ENCODE data around the gene ZC3H11A. TPM values are rescaled to one million over a fixed set of nuclear protein-coding genes. Genes with fewer than 3 reads are reported as not detected.

Gene ZC3H11A
- total RNA-seq, 1 experiment from 2014 or later, result 82.6 TPM

DNA sequence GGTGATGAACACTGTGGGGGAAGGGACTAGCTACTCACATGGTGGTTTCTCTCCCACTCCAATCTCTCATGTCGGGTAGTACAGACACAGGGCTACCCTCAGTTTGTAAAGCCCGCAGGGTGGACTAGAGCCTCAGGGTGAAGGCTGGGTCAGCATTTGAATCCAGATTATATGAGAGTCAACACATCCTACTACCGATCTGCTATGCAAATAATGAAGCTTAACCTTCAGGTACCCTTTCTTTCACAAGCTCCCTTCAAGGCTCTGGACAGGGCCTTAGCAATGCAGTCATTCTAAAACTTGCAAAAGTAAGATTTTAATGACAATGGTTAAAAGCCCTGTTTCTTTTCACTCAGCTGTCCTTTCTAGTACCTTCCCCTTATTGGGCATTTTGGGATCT lies 5.5 kb upstream of the ZC3H11A start:
- TF ChIP-seq CBX3 (IDR thresholded peaks at IDR 0.05; ENCODE audit: low read depth) (no peak), YY1 (IDR thresholded peaks at IDR 0.05; ENCODE audit: extremely low read depth, insufficient replicate concordance, low read depth, low read length) (no peak), RAD21 (IDR thresholded peaks at IDR 0.05; ENCODE audit: low read depth) (no peak), FOSL1 (IDR thresholded peaks at IDR 0.05; ENCODE audit: low read depth) (no peak), POLR2AphosphoS5 (IDR thresholded peaks at IDR 0.05; ENCODE audit: low read depth, low read length) (no peak), SIN3A (IDR thresholded peaks at IDR 0.05; ENCODE audit: low read depth) (no peak), SRF (IDR thresholded peaks at IDR 0.05; ENCODE audit: low read depth) (no peak), SP1 (IDR thresholded peaks at IDR 0.05; ENCODE audit: low read depth) (no peak), POLR2A (IDR thresholded peaks at IDR 0.05; ENCODE audit: borderline replicate concordance, extremely low read depth, insufficient read depth, insufficient read length) (no peak)
- TF ChIP-seq, protein P1, sequence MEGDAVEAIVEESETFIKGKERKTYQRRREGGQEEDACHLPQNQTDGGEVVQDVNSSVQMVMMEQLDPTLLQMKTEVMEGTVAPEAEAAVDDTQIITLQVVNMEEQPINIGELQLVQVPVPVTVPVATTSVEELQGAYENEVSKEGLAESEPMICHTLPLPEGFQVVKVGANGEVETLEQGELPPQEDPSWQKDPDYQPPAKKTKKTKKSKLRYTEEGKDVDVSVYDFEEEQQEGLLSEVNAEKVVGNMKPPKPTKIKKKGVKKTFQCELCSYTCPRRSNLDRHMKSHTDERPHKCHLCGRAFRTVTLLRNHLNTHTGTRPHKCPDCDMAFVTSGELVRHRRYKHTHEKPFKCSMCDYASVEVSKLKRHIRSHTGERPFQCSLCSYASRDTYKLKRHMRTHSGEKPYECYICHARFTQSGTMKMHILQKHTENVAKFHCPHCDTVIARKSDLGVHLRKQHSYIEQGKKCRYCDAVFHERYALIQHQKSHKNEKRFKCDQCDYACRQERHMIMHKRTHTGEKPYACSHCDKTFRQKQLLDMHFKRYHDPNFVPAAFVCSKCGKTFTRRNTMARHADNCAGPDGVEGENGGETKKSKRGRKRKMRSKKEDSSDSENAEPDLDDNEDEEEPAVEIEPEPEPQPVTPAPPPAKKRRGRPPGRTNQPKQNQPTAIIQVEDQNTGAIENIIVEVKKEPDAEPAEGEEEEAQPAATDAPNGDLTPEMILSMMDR (IDR thresholded peaks at IDR 0.05 in 2 of 3, conservative IDR thresholded peaks at IDR 0.05 in 1 of 3; ENCODE audit: borderline replicate concordance in 1 of 3, insufficient read depth in 1 of 3, low read depth in 2 of 3, low read length in 2 of 3), result no peak
- no peaks in the 10 kb centered on the region for H3K9me2 ChIP-seq (ENCODE audit: insufficient read depth)
- no peak overlapping the region for H3K27ac ChIP-seq (ENCODE audit: low read depth, low read length)
- BruUV-seq (replicated peaks), result no TSS peak
- no peaks in the 10 kb centered on the region for H4K20me1 ChIP-seq (ENCODE audit: insufficient read depth)
- DNase-seq (ENCODE audit: low read depth, low spot score) (no peak), ATAC-seq (no peak)
- no peak overlapping the region for H3K9ac ChIP-seq (ENCODE audit: low read length)
- ChIA-PET RAD21 (ENCODE audit: low non-redundant PET in 1 of 2, low total read pairs in 2 of 2, uncharacterized antibody in 2 of 2, unreplicated experiment in 2 of 2) (no interaction called here), POLR2A (no interaction called here), CTCF (no interaction called here)
- no peak overlapping the region for H3K4me2 ChIP-seq (ENCODE audit: low read length)
- intact Hi-C loops (cut with micrococcal nuclease), result no loop called here
- no peak overlapping the region for H2AFZ ChIP-seq (ENCODE audit: low read depth, low read length, poor library complexity, severe bottlenecking)
- H3K4me3 ChIP-seq (replicated peaks in 1 of 2; ENCODE audit: low read depth in 1 of 2, low read length in 2 of 2), result no peak overlapping the region
- H3K36me3 ChIP-seq (ENCODE audit: control insufficient read depth in 1 of 2, insufficient read depth in 2 of 2, low read length in 2 of 2), result no peaks in the 10 kb centered on the region
- no peaks in the 10 kb centered on the region for H3K27me3 ChIP-seq (ENCODE audit: insufficient read depth, low read length)
- no peaks in the 10 kb centered on the region for H3K9me3 ChIP-seq (ENCODE audit: control insufficient read depth in 1 of 2, insufficient read depth in 1 of 2, low read depth in 1 of 2, low read length in 2 of 2)
- H3K79me2 ChIP-seq (ENCODE audit: insufficient read depth, low read length), result no peaks in the 10 kb centered on the region
- H3K4me1 ChIP-seq (ENCODE audit: control insufficient read depth in 1 of 2, insufficient read depth in 2 of 2, low read length in 2 of 2), result peaks cover 5 to 31% of the 10 kb centered on the region in 2 experiments

DNA sequence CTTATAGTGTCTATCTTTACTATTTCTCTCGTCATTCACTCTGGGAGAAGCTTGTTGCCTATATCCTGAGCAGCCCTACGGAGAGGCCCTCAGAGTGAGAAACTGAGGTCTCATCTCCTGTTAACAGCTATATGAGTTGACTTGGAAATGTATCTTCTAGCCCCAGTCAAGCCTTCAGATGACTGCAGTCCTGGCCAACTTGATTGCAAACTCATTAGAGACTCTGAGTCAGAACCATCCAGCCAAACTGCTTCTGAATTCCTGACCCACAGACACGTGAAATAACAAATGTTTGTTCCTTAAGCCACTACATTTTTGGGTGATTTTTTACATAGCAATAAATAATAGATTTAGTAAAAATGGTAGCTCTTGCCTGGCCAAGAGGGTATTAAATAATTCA lies 3.9 kb upstream of the ZC3H11A start:
- no peak for TF ChIP-seq SRF (IDR thresholded peaks at IDR 0.05; ENCODE audit: low read depth)
- peak overlapping the region; percentile 7 for H2AFZ ChIP-seq (ENCODE audit: low read depth, low read length, poor library complexity, severe bottlenecking)
- no TSS peak for BruUV-seq (replicated peaks)
- H3K9me2 ChIP-seq (ENCODE audit: insufficient read depth), result no peaks in the 10 kb centered on the region
- ATAC-seq, result no peak
- no peaks in the 10 kb centered on the region for H3K9me3 ChIP-seq (ENCODE audit: control insufficient read depth in 1 of 2, insufficient read depth in 1 of 2, low read depth in 1 of 2, low read length in 2 of 2)
- H3K4me2 ChIP-seq (ENCODE audit: low read length), result no peak overlapping the region
- intact Hi-C loops (cut with micrococcal nuclease), result no loop called here
- ChIA-PET POLR2A (interaction anchor here (0.5 kb wide), 1 partner anchor 8 kb away, joined by 3 read pairs; no protein-coding TSS in a partner anchor), RAD21 (ENCODE audit: low non-redundant PET in 1 of 2, low total read pairs in 2 of 2, uncharacterized antibody in 2 of 2, unreplicated experiment in 2 of 2) (no interaction called here), CTCF (no interaction called here)
- H3K27ac ChIP-seq (ENCODE audit: low read depth, low read length), result no peak overlapping the region
- H4K20me1 ChIP-seq (ENCODE audit: insufficient read depth), result no peaks in the 10 kb centered on the region
- H3K9ac ChIP-seq (ENCODE audit: low read length), result no peak overlapping the region
- no peak overlapping the region for H3K4me3 ChIP-seq (replicated peaks in 1 of 2; ENCODE audit: low read depth in 1 of 2, low read length in 2 of 2)
- no peaks in the 10 kb centered on the region for H3K27me3 ChIP-seq (ENCODE audit: insufficient read depth, low read length)
- peaks cover 9 to 36% of the 10 kb centered on the region in 2 experiments for H3K4me1 ChIP-seq (ENCODE audit: control insufficient read depth in 1 of 2, insufficient read depth in 2 of 2, low read length in 2 of 2)
- DNase-seq (ENCODE audit: low read depth, low spot score), result no peak
- no peaks in the 10 kb centered on the region for H3K36me3 ChIP-seq (ENCODE audit: control insufficient read depth in 1 of 2, insufficient read depth in 2 of 2, low read length in 2 of 2)
- peaks cover 6% of the 10 kb centered on the region for H3K79me2 ChIP-seq (ENCODE audit: insufficient read depth, low read length)
